ENCODE measurements around the gene ISM1. TPM values are rescaled to one million over a fixed set of nuclear protein-coding genes. Genes with fewer than 3 reads are reported as not detected.

Gene ISM1
- total and polyA plus RNA-seq, 10 donors: 0.46 to 19.5 (median 10.6) TPM

GRCh38 chr20:13301596-13301995 is 80.5 kb downstream of the ISM1 start:
- H3K27me3 ChIP-seq (replicated peaks in 1 of 7): no peaks in the 10 kb centered on the region
- intact Hi-C loops (cut with DNase I; ENCODE audit: low total_unique reads): no loop called here
- H3K27ac ChIP-seq: no peak overlapping the region
- TF ChIP-seq CTCF (IDR thresholded peaks at IDR 0.05 in 8 of 11, conservative IDR thresholded peaks at IDR 0.05 in 3 of 11) (no peak), POLR2AphosphoS5 (IDR thresholded peaks at IDR 0.05) (no peak), POLR2A (IDR thresholded peaks at IDR 0.05) (no peak)
- no peak for DNase-seq
- WGBS, 5 donors: 91 to 100% (median 96%) methylated on average over 2 of the region's 2 CpGs
- peaks cover 0 to 10% (median 2%) of the 10 kb centered on the region in 8 donors for H3K9me3 ChIP-seq
- no peak overlapping the region for H3K4me3 ChIP-seq
- peaks cover 0 to 11% (median 0%) of the 10 kb centered on the region in 6 donors for H3K36me3 ChIP-seq
- H3K4me1 ChIP-seq: no peaks in the 10 kb centered on the region

GRCh38 chr20:13302647-13303450 is 81.8 kb downstream of the ISM1 start:
- peaks cover 0 to 11% (median 0%) of the 10 kb centered on the region in 6 donors for H3K36me3 ChIP-seq
- no peak for TF ChIP-seq POLR2A (IDR thresholded peaks at IDR 0.05)
- peak in 6 of 11 experiments; percentile 25 to 53 (median 39) for TF ChIP-seq CTCF (IDR thresholded peaks at IDR 0.05 in 8 of 11, conservative IDR thresholded peaks at IDR 0.05 in 3 of 11)
- no peak overlapping the region for H3K27ac ChIP-seq
- WGBS, 5 donors: 60 to 71% (median 68%) methylated on average over 9 of the region's 9 CpGs
- no peak overlapping the region for H3K4me3 ChIP-seq
- intact Hi-C loops (cut with DNase I; ENCODE audit: low total_unique reads): no loop called here
- DNase-seq: no peak
- H3K9me3 ChIP-seq: peaks cover 0 to 10% (median 2%) of the 10 kb centered on the region in 8 donors
- no peaks in the 10 kb centered on the region for H3K4me1 ChIP-seq
- H3K27me3 ChIP-seq (replicated peaks in 1 of 7): no peaks in the 10 kb centered on the region

GRCh38 chr20:13305284-13305683 is 84.2 kb downstream of the ISM1 start:
- Histone ChIP-seq H3K27ac (no peak overlapping the region), H3K27me3 (replicated peaks in 1 of 7) (no peaks in the 10 kb centered on the region), H3K9me3 (peaks cover 0 to 10% (median 2%) of the 10 kb centered on the region in 8 donors), H3K36me3 (no peaks in the 10 kb centered on the region), H3K4me3 (no peak overlapping the region), H3K4me1 (no peaks in the 10 kb centered on the region)
- 81 to 89% (median 84%) methylated on average over 6 of the region's 6 CpGs for WGBS, 5 donors
- DNase-seq: no peak
- TF ChIP-seq CTCF (IDR thresholded peaks at IDR 0.05 in 8 of 11, conservative IDR thresholded peaks at IDR 0.05 in 3 of 11): no peak
- TF ChIP-seq POLR2AphosphoS5 (IDR thresholded peaks at IDR 0.05): no peak
- no peak for TF ChIP-seq POLR2A (IDR thresholded peaks at IDR 0.05)
- intact Hi-C loops (cut with DNase I; ENCODE audit: low total_unique reads): no loop called here

DNA sequence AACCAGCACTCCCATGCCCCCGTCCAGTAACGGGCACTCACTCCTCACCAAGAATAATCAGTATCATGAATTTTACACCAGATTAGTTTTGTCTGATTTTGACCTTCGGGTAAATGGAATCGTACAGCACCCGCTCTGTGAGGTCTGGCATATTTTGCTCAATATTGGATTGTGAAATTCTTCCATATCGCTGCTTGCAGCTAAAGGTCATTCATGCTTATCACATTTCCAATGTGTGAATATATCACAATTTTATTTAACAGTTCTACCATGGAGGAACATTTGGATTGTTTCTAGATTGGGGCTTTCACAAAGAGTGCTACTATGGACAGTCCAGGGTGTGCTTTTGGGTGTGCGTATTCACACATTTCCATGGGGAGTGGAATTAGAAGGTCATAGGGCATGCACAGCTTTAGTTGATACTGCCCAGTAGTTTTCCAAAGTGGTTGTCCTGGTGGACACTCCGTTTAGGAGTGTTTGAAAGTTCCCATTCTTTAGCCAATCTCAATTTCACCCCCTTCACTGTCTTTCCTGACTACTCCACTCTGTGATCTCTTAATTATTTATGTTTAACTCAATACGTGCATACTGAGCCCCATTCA is 86.6 kb downstream of the ISM1 start:
- Histone ChIP-seq H3K27ac (no peak overlapping the region), H3K4me1 (no peaks in the 10 kb centered on the region), H3K27me3 (replicated peaks in 1 of 7) (no peaks in the 10 kb centered on the region), H3K36me3 (no peaks in the 10 kb centered on the region), H3K4me3 (no peak overlapping the region), H3K9me3 (peaks cover 0 to 10% (median 2%) of the 10 kb centered on the region in 8 donors)
- DNase-seq: no peak
- 87 to 92% (median 88%) methylated on average over 9 of the region's 9 CpGs for WGBS, 5 donors
- TF ChIP-seq POLR2A (IDR thresholded peaks at IDR 0.05) (no peak), POLR2AphosphoS5 (IDR thresholded peaks at IDR 0.05) (no peak), CTCF (IDR thresholded peaks at IDR 0.05 in 8 of 11, conservative IDR thresholded peaks at IDR 0.05 in 3 of 11) (no peak)
- intact Hi-C loops (cut with DNase I; ENCODE audit: low total_unique reads): no loop called here
